Spinal cord (tissue), 10 donors: ENCODE data around the gene MAL. TPM values are rescaled to one million over a fixed set of nuclear protein-coding genes. Genes with fewer than 3 reads are reported as not detected.
"Not testable (repeated sequence)": the region's sequence is repeated elsewhere in the genome, so short reads cannot be mapped to it uniquely, and the experiment has no call there.

Source experiments
- DNase-seq, 6 donors: peaks; one replicate each; pipeline versions ENCODE4 v3.0.0 to v3.0.0-alpha.2; 2013 to 2015; ENCODE audit warnings: low spot score in 6 of 6, low read depth in 4 of 6
- H3K27ac ChIP-seq: one replicate; pipeline ENCODE4 v1.5.1; 2013; ENCODE audit warnings: low read depth, low read length, control low read depth
- H3K27me3 ChIP-seq: one replicate; pipeline ENCODE4 v1.6.1; 2013; ENCODE audit warnings: low read length; ENCODE audit not compliant: control insufficient read depth, insufficient read depth
- H3K36me3 ChIP-seq: one replicate; pipeline ENCODE4 v1.6.1; 2013; ENCODE audit warnings: low read length; ENCODE audit not compliant: control insufficient read depth, insufficient read depth
- H3K4me1 ChIP-seq: one replicate; pipeline ENCODE4 v1.6.1; 2013; ENCODE audit warnings: low read length; ENCODE audit not compliant: control insufficient read depth, insufficient read depth
- H3K4me3 ChIP-seq: one replicate; pipeline ENCODE4 v1.5.1; 2013; ENCODE audit warnings: low read depth, low read length, control low read depth
- H3K9me3 ChIP-seq: one replicate; pipeline ENCODE4 v1.6.1; 2013; ENCODE audit warnings: low read length; ENCODE audit not compliant: control insufficient read depth, insufficient read depth
- WGBS: methylation state at CpG from one replicate; pipeline ENCODE4 v1.1.5; 2013; ENCODE audit warnings: missing lambda C conversion rate; ENCODE audit not compliant: insufficient coverage; 5-methylcytosine and 5-hydroxymethylcytosine counted together
- polyA plus RNA-seq, 2 donors: library from polyadenylated mRNA; unstranded; fragments of 120-200 nt; gene quantifications; one replicate each; pipeline ENCODE4 v1.2.1, GENCODE V29; 2013; ENCODE audit not compliant: insufficient read length in 2 of 2
- total RNA-seq, 2 donors: library from RNA; depleted of rRNA in 1 of 2; stranded (reverse); fragments of 120-200 nt in 1 of 2; fragments of >200 nt in 1 of 2; gene quantifications; one replicate each; pipeline versions ENCODE4 v1.2.3 to v1.2.4, GENCODE V29; 2013 to 2014
- donor health status: healthy.

MAL gene
- total and polyA plus RNA-seq, 4 donors, result 8.2 to 23.0 (median 18.6) TPM

GRCh38 chr2:95077861-95078603, 52.5 kb downstream of the MAL start:
- DNase-seq, result peak in 1 of 6 donors; percentile 50
- Histone ChIP-seq H3K27me3 (peaks cover 11% of the 10 kb centered on the region), H3K4me1 (peaks cover 17% of the 10 kb centered on the region), H3K27ac (no peak overlapping the region), H3K4me3 (no peak overlapping the region), H3K9me3 (no peaks in the 10 kb centered on the region), H3K36me3 (no peaks in the 10 kb centered on the region)
- 35% methylated on average over 8 of the region's 10 CpGs for WGBS

GRCh38 chr2:95079199-95079683, 53.7 kb downstream of the MAL start:
- Histone ChIP-seq H3K27ac (no peak overlapping the region), H3K9me3 (no peaks in the 10 kb centered on the region), H3K36me3 (no peaks in the 10 kb centered on the region), H3K27me3 (peaks cover 11% of the 10 kb centered on the region), H3K4me1 (peaks cover 12% of the 10 kb centered on the region), H3K4me3 (no peak overlapping the region)
- no peak for DNase-seq
- no CpG with 5 or more reads among the region's 7 CpGs for WGBS

GRCh38 chr2:95082477-95082876, 57.0 kb downstream of the MAL start:
- peaks cover 1% of the 10 kb centered on the region for H3K27me3 ChIP-seq
- H3K4me3 ChIP-seq, result no peak overlapping the region
- H3K36me3 ChIP-seq, result peaks cover 17% of the 10 kb centered on the region
- no peak overlapping the region for H3K27ac ChIP-seq
- no peak for DNase-seq
- no peaks in the 10 kb centered on the region for H3K4me1 ChIP-seq
- WGBS, result no CpG with 5 or more reads among the region's 2 CpGs
- no peaks in the 10 kb centered on the region for H3K9me3 ChIP-seq

- Histone ChIP-seq H3K4me1 (no peaks in the 10 kb centered on the region), H3K36me3 (peaks cover 35% of the 10 kb centered on the region), H3K4me3 (no peak overlapping the region), H3K9me3 (no peaks in the 10 kb centered on the region), H3K27me3 (no peaks in the 10 kb centered on the region), H3K27ac (no peak overlapping the region)
- no CpG with 5 or more reads among the region's 1 CpG for WGBS
- no peak for DNase-seq
Observed at GRCh38 chr2:95086017-95086416, 60.5 kb downstream of the MAL start.

GRCh38 chr2:95087379-95087778, 61.9 kb downstream of the MAL start:
- Histone ChIP-seq H3K27me3 (no peaks in the 10 kb centered on the region), H3K9me3 (no peaks in the 10 kb centered on the region), H3K36me3 (peaks cover 43% of the 10 kb centered on the region), H3K4me1 (no peaks in the 10 kb centered on the region), H3K27ac (no peak overlapping the region), H3K4me3 (no peak overlapping the region)
- WGBS, result 96% methylated on average over 5 of the region's 5 CpGs
- no peak for DNase-seq

GRCh38 chr2:95091885-95092555, 66.5 kb downstream of the MAL start:
- H3K27me3 ChIP-seq, result no peaks in the 10 kb centered on the region
- H3K9me3 ChIP-seq, result no peaks in the 10 kb centered on the region
- DNase-seq, result no peak
- WGBS, result 100% methylated on average over 1 of the region's 6 CpGs
- no peak overlapping the region for H3K27ac ChIP-seq
- H3K36me3 ChIP-seq, result peaks cover 37% of the 10 kb centered on the region
- H3K4me1 ChIP-seq, result no peaks in the 10 kb centered on the region
- H3K4me3 ChIP-seq, result no peak overlapping the region

- DNase-seq, H3K36me3 ChIP-seq, H3K27me3 ChIP-seq, H3K9me3 ChIP-seq, H3K4me3 ChIP-seq, H3K4me1 ChIP-seq, H3K27ac ChIP-seq: not testable (repeated sequence)
- no CpG with 5 or more reads among the region's 5 CpGs for WGBS
Observed at GRCh38 chr2:95098273-95098672, 72.8 kb downstream of the MAL start.

GRCh38 chr2:95099910-95100309, 74.4 kb downstream of the MAL start:
- Histone ChIP-seq H3K36me3 (peaks cover 12% of the 10 kb centered on the region), H3K27ac (no peak overlapping the region), H3K4me3 (no peak overlapping the region), H3K4me1 (no peaks in the 10 kb centered on the region), H3K9me3 (no peaks in the 10 kb centered on the region), H3K27me3 (no peaks in the 10 kb centered on the region)
- DNase-seq, result no peak
- 92% methylated on average over 2 of the region's 2 CpGs for WGBS
